Neuronal stem cell (in vitro differentiated cells): ENCODE results near the gene INCENP.

ENCODE experiments used
- DNase-seq: peaks from one replicate; pipeline ENCODE4 v3.0.0-alpha.2; 2013; ENCODE audit warnings: low spot score
- H2AFZ ChIP-seq: one replicate; pipeline ENCODE4 v1.6.1; 2013; ENCODE audit warnings: mild to moderate bottlenecking, low read length, inconsistent platforms
- H2AK5ac ChIP-seq: 2 replicates; pipeline ENCODE4 v1.6.1; 2013; ENCODE audit warnings: low read depth, mild to moderate bottlenecking, inconsistent platforms, low read length, moderate library complexity, mixed read lengths
- H2BK120ac ChIP-seq: 2 replicates; pipeline ENCODE4 v1.6.1; 2013; ENCODE audit warnings: low read depth, mild to moderate bottlenecking, inconsistent platforms, low read length, moderate library complexity, mixed read lengths
- H2BK12ac ChIP-seq: one replicate; pipeline ENCODE4 v1.6.1; 2013; ENCODE audit warnings: low read length, inconsistent platforms
- H2BK15ac ChIP-seq: 2 replicates; pipeline ENCODE4 v1.6.1; 2013; ENCODE audit warnings: mild to moderate bottlenecking, low read length, inconsistent platforms, mixed read lengths
- H2BK5ac ChIP-seq: one replicate; pipeline ENCODE4 v1.6.1; 2013; ENCODE audit warnings: inconsistent platforms, mild to moderate bottlenecking, low read length, moderate library complexity
- H3K14ac ChIP-seq: one replicate; pipeline ENCODE4 v1.6.1; 2013; ENCODE audit warnings: low read length, inconsistent platforms
- H3K18ac ChIP-seq: 2 replicates; pipeline ENCODE4 v1.6.1; 2013; ENCODE audit warnings: low read length, inconsistent platforms
- H3K23ac ChIP-seq: 2 replicates; pipeline ENCODE4 v1.6.1; 2013; ENCODE audit warnings: low read depth, mild to moderate bottlenecking, mixed read lengths, low read length, inconsistent platforms; ENCODE audit not compliant: poor library complexity
- H3K27ac ChIP-seq: replicated peaks from 3 replicates; pipeline ENCODE4 v1.5.1; 2013; ENCODE audit warnings: low read length, inconsistent platforms
- H3K27me3 ChIP-seq, 3 experiments: 2 replicates each; pipeline ENCODE4 v1.6.1; 2013; ENCODE audit warnings: low read length in 3 of 3, mild to moderate bottlenecking in 2 of 3, inconsistent platforms in 1 of 3, low read depth in 1 of 3, mixed read lengths in 1 of 3, moderate library complexity in 1 of 3; ENCODE audit not compliant: control insufficient read depth in 3 of 3, insufficient read depth in 3 of 3
- H3K36me3 ChIP-seq, 2 donors: replicated peaks in 1 of 2; 2 replicates each; pipeline ENCODE4 v1.6.1; 2013; ENCODE audit warnings: low read length in 2 of 2; ENCODE audit not compliant: control insufficient read depth in 2 of 2, insufficient read depth in 2 of 2
- H3K4ac ChIP-seq: 2 replicates; pipeline ENCODE4 v1.6.1; 2013; ENCODE audit warnings: inconsistent platforms, mild to moderate bottlenecking, low read length, moderate library complexity
- H3K4me1 ChIP-seq, 2 donors: 1 replicate in 1 of 2; 2 replicates in 1 of 2; pipeline ENCODE4 v1.6.1; 2013; ENCODE audit warnings: low read length in 2 of 2, low read depth in 1 of 2; ENCODE audit not compliant: control insufficient read depth in 2 of 2, insufficient read depth in 1 of 2
- H3K4me2 ChIP-seq: one replicate; pipeline ENCODE4 v1.6.1; 2013; ENCODE audit warnings: mild to moderate bottlenecking, low read length, inconsistent platforms; ENCODE audit not compliant: insufficient read depth, poor library complexity, severe bottlenecking
- H3K4me3 ChIP-seq, 2 donors: 2 replicates each; pipeline ENCODE4 v1.5.1; 2013; ENCODE audit warnings: low read length in 2 of 2, mild to moderate bottlenecking in 2 of 2, inconsistent platforms in 1 of 2, moderate library complexity in 1 of 2
- H3K79me1 ChIP-seq: one replicate; pipeline ENCODE4 v1.6.1; 2013; ENCODE audit warnings: low read depth, mild to moderate bottlenecking, inconsistent platforms, low read length, moderate library complexity
- H3K9ac ChIP-seq: one replicate; pipeline ENCODE4 v1.6.1; 2013; ENCODE audit warnings: mild to moderate bottlenecking, low read depth, low read length, inconsistent platforms; ENCODE audit not compliant: poor library complexity
- H3K9me3 ChIP-seq, 2 donors: replicated peaks in 1 of 2; 2 replicates each; pipeline versions ENCODE3 to v1.6.1; 2013; ENCODE audit warnings: low read length in 2 of 2, mild to moderate bottlenecking in 2 of 2, inconsistent platforms in 1 of 2, low read depth in 1 of 2, mixed read lengths in 1 of 2, moderate library complexity in 1 of 2; ENCODE audit not compliant: control insufficient read depth in 2 of 2, insufficient read depth in 1 of 2
- H4K8ac ChIP-seq: one replicate; pipeline ENCODE4 v1.6.1; 2013; ENCODE audit warnings: low read depth, mild to moderate bottlenecking, inconsistent platforms, low read length, moderate library complexity
- H4K91ac ChIP-seq: one replicate; pipeline ENCODE4 v1.6.1; 2013; ENCODE audit warnings: low read length, low read depth, mild to moderate bottlenecking, inconsistent platforms; ENCODE audit not compliant: poor library complexity
- WGBS, 2 donors: extraction: QIAGEN DNeasy Blood & Tissue Kit; methylation state at CpG; one replicate each; pipeline ENCODE4 v1.1.7; 2013; ENCODE audit warnings: missing lambda C conversion rate in 2 of 2, mixed read lengths in 1 of 2; ENCODE audit not compliant: insufficient read length in 2 of 2, insufficient replicate concordance in 1 of 2; ENCODE audit errors: extremely low coverage in 2 of 2; 5-methylcytosine and 5-hydroxymethylcytosine counted together

INCENP gene

GRCh38 chr11:62157603-62158002 is 33.8 kb downstream of the INCENP start:
- Histone ChIP-seq H2AK5ac (no peak overlapping the region), H2BK12ac (no peak overlapping the region), H2BK120ac (no peak overlapping the region), H2AFZ (no peak overlapping the region), H3K9me3 (no peaks in the 10 kb centered on the region), H3K4me3 (no peak overlapping the region), H3K4ac (no peak overlapping the region), H3K27ac (no peak overlapping the region), H3K79me1 (no peaks in the 10 kb centered on the region), H3K4me1 (no peaks in the 10 kb centered on the region), H2BK15ac (no peak overlapping the region), H4K91ac (no peak overlapping the region), H2BK5ac (no peak overlapping the region), H3K23ac (no peak overlapping the region), H3K18ac (no peak overlapping the region), H3K4me2 (no peak overlapping the region), H3K9ac (no peak overlapping the region), H3K27me3 (no peaks in the 10 kb centered on the region), H3K36me3 (peaks cover 3 to 18% of the 10 kb centered on the region in 2 donors), H4K8ac (no peak overlapping the region), H3K14ac (peak overlapping the region; percentile 21)
- DNase-seq = no peak
- WGBS, 2 donors = no CpG with 5 or more reads among the region's 6 CpGs

- Histone ChIP-seq H3K9me3 (no peaks in the 10 kb centered on the region), H3K4me2 (no peak overlapping the region), H2BK5ac (no peak overlapping the region), H3K27me3 (peaks cover 0 to 26% (median 2%) of the 10 kb centered on the region in 3 experiments), H3K18ac (no peak overlapping the region), H3K14ac (no peak overlapping the region), H2AFZ (no peak overlapping the region), H3K4ac (no peak overlapping the region), H3K23ac (no peak overlapping the region), H3K36me3 (no peaks in the 10 kb centered on the region), H2AK5ac (no peak overlapping the region), H4K8ac (no peak overlapping the region), H3K27ac (no peak overlapping the region), H4K91ac (no peak overlapping the region), H3K4me3 (no peak overlapping the region), H2BK120ac (no peak overlapping the region), H3K9ac (no peak overlapping the region), H3K79me1 (no peaks in the 10 kb centered on the region), H3K4me1 (peaks cover 0 to under 1% of the 10 kb centered on the region in 2 donors), H2BK15ac (no peak overlapping the region), H2BK12ac (no peak overlapping the region)
- WGBS, 2 donors = no CpG with 5 or more reads among the region's 10 CpGs
- DNase-seq = no peak
Observed at GRCh38 chr11:62166371-62166770, 42.6 kb downstream of the INCENP start.

DNA sequence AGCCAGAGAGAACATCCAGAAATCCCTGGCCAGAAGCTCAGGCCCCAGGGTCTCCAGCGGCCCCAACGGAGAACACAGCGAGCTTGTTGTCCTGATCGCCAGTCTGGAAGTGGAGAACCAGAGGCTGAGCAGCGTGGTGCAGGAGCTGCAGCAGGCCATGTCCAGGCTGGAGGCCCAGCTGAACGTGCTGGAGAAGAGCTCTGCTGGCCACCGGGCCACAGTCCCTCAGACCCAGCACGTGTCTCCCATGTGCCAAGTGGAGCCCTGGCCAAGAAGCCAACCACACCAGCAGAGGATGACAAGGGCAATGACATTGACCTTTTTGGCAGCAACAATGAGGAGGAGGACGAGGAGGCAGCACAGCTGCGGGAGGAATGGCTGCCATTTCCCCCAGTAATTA is 45.6 kb downstream of the INCENP start:
- Histone ChIP-seq H3K14ac (peak overlapping the region; percentile 59), H3K36me3 (no peaks in the 10 kb centered on the region), H3K9ac (no peak overlapping the region), H3K4me1 (peaks cover 0 to 1% of the 10 kb centered on the region in 2 donors), H3K9me3 (no peaks in the 10 kb centered on the region), H2AK5ac (peak overlapping the region; percentile 56), H3K4me2 (no peak overlapping the region), H2BK15ac (no peak overlapping the region), H2BK5ac (no peak overlapping the region), H4K91ac (no peak overlapping the region), H3K18ac (peak overlapping the region; percentile 35), H4K8ac (no peak overlapping the region), H3K27ac (no peak overlapping the region), H3K4ac (no peak overlapping the region), H2AFZ (no peak overlapping the region), H3K23ac (peak overlapping the region; percentile 89), H3K4me3 (no peak overlapping the region), H3K79me1 (no peaks in the 10 kb centered on the region), H2BK120ac (no peak overlapping the region), H2BK12ac (no peak overlapping the region), H3K27me3 (peaks cover 0 to 44% (median 2%) of the 10 kb centered on the region in 3 experiments)
- WGBS, 2 donors = no CpG with 5 or more reads among the region's 10 CpGs
- DNase-seq = no peak

DNA sequence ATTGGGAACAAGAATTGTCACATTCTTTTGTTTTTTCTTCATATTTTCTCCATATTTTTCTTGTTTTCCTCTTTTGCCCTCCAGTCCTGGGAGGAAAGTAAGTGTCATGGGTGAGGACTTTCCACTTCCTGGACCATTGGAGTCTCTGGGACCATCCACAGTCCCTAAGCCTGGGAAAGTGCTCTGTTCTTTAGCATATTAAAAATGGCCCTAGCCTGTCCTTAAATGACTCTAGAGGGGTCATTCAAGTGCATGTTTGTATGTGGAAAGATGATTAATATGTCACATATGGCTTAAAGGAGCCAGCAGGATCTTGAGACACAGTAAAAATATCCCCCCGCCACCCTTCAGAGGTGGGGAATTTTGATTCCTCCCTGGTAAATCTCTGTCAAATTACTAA is 46.1 kb downstream of the INCENP start:
- no peak overlapping the region for H3K4me3 ChIP-seq

More for the DNA sequence above, 46.1 kb downstream of the INCENP start:
- Histone ChIP-seq H3K18ac (no peak overlapping the region), H4K91ac (no peak overlapping the region), H3K23ac (no peak overlapping the region), H2AK5ac (no peak overlapping the region), H3K4me1 (peaks cover 0 to 1% of the 10 kb centered on the region in 2 donors), H2BK12ac (no peak overlapping the region), H3K79me1 (no peaks in the 10 kb centered on the region), H2AFZ (no peak overlapping the region), H3K27me3 (peaks cover 0 to 44% (median 2%) of the 10 kb centered on the region in 3 experiments), H3K27ac (no peak overlapping the region), H2BK5ac (no peak overlapping the region), H3K4me2 (no peak overlapping the region), H2BK15ac (no peak overlapping the region), H2BK120ac (no peak overlapping the region), H4K8ac (no peak overlapping the region), H3K36me3 (no peaks in the 10 kb centered on the region), H3K9me3 (no peaks in the 10 kb centered on the region), H3K14ac (no peak overlapping the region), H3K9ac (no peak overlapping the region), H3K4ac (no peak overlapping the region)
- WGBS, 2 donors = no CpG with 5 or more reads among the region's 1 CpG
- DNase-seq = no peak
